Measurements from ENCODE around the gene BRPF1.

DNA sequence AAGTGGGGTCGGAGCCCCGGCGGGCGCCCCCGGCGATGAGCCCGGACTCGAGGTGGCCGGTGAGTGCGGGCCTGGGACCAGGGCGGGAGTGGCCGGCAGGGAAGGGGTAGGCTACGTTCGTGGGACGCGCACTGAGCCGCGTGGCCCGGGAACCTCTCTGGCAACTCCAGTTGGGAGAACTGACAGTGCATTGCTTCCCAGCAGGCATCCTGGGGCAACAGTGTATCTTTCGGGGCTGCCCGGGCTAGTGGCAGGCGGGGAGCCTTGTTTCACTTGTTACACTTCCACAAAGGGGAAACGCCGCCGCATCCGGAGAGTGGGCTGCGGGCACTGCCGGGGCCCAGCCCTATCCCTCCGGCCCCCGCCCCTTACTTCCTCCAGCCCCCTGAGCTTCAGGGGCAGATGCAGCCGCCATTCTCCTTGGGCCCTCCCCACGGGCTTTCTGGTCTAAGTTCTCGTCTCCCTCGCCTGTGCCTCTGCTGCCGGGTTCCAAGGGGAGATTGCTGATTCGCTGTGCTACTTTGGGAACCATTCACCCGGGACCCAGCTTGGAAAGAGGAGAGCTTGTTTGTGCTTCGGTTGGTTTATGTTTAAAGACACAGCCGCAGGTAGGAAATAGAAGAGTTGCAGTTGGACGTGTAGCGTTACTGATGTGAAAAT lies 675 bp downstream of the BRPF1 start:
- TF ChIP-seq NRF1 (IDR thresholded peaks at IDR 0.05; ENCODE audit: low read depth, low read length) (no peak), MXI1 (IDR thresholded peaks at IDR 0.05; ENCODE audit: low read depth, low read length) (no peak), RAD21 (IDR thresholded peaks at IDR 0.05; ENCODE audit: low read length) (no peak), EP300 (IDR thresholded peaks at IDR 0.05; ENCODE audit: borderline replicate concordance in 1 of 2, low read depth in 1 of 2, low read length in 1 of 2) (no peak)
- TF ChIP-seq, protein P1, sequence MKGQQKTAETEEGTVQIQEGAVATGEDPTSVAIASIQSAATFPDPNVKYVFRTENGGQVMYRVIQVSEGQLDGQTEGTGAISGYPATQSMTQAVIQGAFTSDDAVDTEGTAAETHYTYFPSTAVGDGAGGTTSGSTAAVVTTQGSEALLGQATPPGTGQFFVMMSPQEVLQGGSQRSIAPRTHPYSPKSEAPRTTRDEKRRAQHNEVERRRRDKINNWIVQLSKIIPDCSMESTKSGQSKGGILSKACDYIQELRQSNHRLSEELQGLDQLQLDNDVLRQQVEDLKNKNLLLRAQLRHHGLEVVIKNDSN (IDR thresholded peaks at IDR 0.05; ENCODE audit: borderline replicate concordance, low read depth), result no peak
- TF ChIP-seq, protein P2, sequence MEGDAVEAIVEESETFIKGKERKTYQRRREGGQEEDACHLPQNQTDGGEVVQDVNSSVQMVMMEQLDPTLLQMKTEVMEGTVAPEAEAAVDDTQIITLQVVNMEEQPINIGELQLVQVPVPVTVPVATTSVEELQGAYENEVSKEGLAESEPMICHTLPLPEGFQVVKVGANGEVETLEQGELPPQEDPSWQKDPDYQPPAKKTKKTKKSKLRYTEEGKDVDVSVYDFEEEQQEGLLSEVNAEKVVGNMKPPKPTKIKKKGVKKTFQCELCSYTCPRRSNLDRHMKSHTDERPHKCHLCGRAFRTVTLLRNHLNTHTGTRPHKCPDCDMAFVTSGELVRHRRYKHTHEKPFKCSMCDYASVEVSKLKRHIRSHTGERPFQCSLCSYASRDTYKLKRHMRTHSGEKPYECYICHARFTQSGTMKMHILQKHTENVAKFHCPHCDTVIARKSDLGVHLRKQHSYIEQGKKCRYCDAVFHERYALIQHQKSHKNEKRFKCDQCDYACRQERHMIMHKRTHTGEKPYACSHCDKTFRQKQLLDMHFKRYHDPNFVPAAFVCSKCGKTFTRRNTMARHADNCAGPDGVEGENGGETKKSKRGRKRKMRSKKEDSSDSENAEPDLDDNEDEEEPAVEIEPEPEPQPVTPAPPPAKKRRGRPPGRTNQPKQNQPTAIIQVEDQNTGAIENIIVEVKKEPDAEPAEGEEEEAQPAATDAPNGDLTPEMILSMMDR (IDR thresholded peaks at IDR 0.05), result no peak
